ENCODE results near the gene NOS1AP.

Gene NOS1AP

DNA sequence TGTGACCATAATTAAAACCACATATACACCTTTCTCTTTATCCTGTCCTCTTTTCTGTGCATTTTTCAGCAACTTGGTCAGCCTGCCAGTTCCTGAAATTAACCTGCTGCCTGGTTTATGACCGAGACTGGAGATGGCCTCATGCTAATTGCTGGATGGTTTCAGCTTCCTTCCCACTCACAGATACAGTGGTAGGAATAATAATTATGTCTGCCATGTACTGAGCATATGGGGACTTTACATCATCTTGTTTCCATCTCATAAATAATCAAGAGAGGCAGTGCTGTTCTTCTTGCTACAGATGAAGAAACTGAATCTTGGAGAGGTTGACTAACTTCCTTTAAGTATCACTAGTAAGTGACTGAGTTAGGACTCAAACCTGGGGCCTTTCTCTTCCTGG lies 148.2 kb downstream of the NOS1AP start:
- DNase-seq: no peak
- H3K36me3 ChIP-seq: no peaks in the 10 kb centered on the region
- TF ChIP-seq, protein P1, sequence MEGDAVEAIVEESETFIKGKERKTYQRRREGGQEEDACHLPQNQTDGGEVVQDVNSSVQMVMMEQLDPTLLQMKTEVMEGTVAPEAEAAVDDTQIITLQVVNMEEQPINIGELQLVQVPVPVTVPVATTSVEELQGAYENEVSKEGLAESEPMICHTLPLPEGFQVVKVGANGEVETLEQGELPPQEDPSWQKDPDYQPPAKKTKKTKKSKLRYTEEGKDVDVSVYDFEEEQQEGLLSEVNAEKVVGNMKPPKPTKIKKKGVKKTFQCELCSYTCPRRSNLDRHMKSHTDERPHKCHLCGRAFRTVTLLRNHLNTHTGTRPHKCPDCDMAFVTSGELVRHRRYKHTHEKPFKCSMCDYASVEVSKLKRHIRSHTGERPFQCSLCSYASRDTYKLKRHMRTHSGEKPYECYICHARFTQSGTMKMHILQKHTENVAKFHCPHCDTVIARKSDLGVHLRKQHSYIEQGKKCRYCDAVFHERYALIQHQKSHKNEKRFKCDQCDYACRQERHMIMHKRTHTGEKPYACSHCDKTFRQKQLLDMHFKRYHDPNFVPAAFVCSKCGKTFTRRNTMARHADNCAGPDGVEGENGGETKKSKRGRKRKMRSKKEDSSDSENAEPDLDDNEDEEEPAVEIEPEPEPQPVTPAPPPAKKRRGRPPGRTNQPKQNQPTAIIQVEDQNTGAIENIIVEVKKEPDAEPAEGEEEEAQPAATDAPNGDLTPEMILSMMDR (IDR thresholded peaks at IDR 0.05; ENCODE audit: low read depth, low read length): no peak
- H3K4me3 ChIP-seq (ENCODE audit: low read depth, low read length): no peak overlapping the region
- H3K9me3 ChIP-seq (ENCODE audit: severe bottlenecking): no peaks in the 10 kb centered on the region
- no peaks in the 10 kb centered on the region for H3K27me3 ChIP-seq (ENCODE audit: insufficient read depth, low read depth, severe bottlenecking)
- H3K27ac ChIP-seq: no peak overlapping the region

DNA sequence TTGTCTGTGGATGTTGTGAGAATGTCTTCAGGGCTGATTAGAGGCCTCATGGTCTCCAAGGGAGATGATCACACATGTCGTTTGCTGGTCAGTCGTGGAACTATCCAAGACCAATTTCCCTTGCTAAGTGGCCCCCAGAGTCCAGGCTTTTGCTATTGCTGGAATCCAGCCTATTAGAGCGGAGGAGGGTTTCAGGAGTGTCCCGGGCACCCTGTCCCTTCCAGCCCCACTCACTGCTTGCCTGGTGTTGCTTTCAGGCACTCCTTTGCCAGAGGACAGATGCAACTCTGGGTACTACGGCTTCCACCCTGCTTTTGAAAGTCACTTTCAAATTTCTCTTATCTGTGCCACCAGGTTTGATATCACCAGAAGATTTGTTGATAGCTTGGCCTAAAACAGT lies 149.1 kb downstream of the NOS1AP start:
- Histone ChIP-seq H3K4me3 (ENCODE audit: low read depth, low read length) (no peak overlapping the region), H3K9me3 (ENCODE audit: severe bottlenecking) (no peaks in the 10 kb centered on the region), H3K27me3 (ENCODE audit: insufficient read depth, low read depth, severe bottlenecking) (no peaks in the 10 kb centered on the region), H3K27ac (peak overlapping the region; percentile 48), H3K36me3 (no peaks in the 10 kb centered on the region)
- TF ChIP-seq, protein P1 (IDR thresholded peaks at IDR 0.05; ENCODE audit: low read depth, low read length): no peak
- DNase-seq: no peak

DNA sequence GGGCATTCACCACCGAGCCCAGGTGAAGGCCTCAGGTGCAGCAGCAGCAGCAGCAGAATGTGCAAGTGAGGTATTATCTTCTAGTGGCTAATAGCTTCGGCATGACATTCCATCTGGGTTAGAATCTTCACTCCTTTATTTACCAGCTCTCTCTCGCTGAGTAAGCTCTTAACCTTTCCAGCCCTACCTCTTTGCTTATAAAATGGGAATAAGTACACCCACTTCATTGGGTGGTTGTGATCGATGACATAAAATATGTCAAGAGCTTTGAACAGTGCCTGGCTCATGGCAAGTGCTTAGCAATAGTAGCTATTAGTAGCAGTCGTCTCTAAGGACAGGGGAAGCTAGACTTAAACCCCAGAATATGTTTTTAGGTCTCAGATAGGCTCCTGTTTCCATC lies 149.5 kb downstream of the NOS1AP start:
- no peaks in the 10 kb centered on the region for H3K9me3 ChIP-seq (ENCODE audit: severe bottlenecking)
- TF ChIP-seq, protein P1 (IDR thresholded peaks at IDR 0.05; ENCODE audit: low read depth, low read length): no peak
- H3K4me3 ChIP-seq (ENCODE audit: low read depth, low read length): no peak overlapping the region
- no peak for DNase-seq
- peak overlapping the region; percentile 48 for H3K27ac ChIP-seq
- no peaks in the 10 kb centered on the region for H3K27me3 ChIP-seq (ENCODE audit: insufficient read depth, low read depth, severe bottlenecking)
- H3K36me3 ChIP-seq: no peaks in the 10 kb centered on the region

DNA sequence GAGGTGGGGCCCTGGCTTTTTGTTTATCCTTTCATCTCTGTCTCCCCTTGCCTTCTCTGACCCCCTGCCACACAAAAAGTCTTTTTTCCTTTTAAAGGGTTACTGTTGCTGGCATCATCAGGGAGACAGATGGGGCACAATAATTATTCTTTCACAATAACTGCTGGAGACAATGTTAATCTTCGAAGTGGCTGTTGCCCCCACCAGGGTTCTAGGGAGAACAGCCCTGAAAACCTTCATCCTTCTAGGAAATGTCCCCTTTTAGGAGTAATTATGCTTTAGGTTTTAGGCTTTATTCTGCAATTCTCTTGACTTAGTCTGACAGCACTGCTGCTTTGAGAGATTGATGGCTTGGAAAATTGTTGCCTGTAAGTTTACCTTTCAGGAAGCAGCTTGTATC lies 150.0 kb downstream of the NOS1AP start:
- H3K9me3 ChIP-seq (ENCODE audit: severe bottlenecking): no peaks in the 10 kb centered on the region
- peak overlapping the region; percentile 48 for H3K27ac ChIP-seq
- no peaks in the 10 kb centered on the region for H3K27me3 ChIP-seq (ENCODE audit: insufficient read depth, low read depth, severe bottlenecking)
- peak; percentile 62 for DNase-seq
- no peak overlapping the region for H3K4me3 ChIP-seq (ENCODE audit: low read depth, low read length)
- TF ChIP-seq, protein P1 (IDR thresholded peaks at IDR 0.05; ENCODE audit: low read depth, low read length): no peak
- no peaks in the 10 kb centered on the region for H3K36me3 ChIP-seq

DNA sequence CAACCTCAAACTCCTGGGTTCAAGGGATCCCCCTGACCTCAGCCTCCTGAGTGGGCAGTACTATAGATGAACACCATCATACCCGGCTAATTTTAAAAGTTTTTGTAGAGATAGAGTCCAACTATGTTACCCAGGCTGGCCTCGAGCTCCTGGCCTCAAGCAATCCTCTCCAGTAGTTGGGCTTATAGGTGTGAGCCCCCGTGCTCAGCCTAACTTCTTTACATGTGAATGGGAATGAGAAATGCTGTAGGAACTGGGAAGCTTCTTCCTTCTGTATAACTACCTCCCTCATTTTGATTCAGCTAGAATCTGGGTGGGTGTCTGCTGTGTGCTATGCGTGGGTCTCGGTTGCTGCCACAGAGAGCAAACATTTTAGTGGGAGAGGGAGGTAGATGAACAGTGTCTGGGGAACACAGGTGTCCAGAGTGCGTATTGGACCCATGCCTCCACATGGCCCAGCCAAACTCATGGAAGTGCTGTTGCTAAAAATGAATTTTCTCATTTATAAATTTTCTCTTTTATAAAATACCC lies 150.6 kb downstream of the NOS1AP start:
- no peak for DNase-seq
- Histone ChIP-seq H3K27me3 (ENCODE audit: insufficient read depth, low read depth, severe bottlenecking) (no peaks in the 10 kb centered on the region), H3K27ac (peak overlapping the region; percentile 48), H3K4me3 (ENCODE audit: low read depth, low read length) (no peak overlapping the region), H3K9me3 (ENCODE audit: severe bottlenecking) (no peaks in the 10 kb centered on the region), H3K36me3 (no peaks in the 10 kb centered on the region)
- TF ChIP-seq, protein P1 (IDR thresholded peaks at IDR 0.05; ENCODE audit: low read depth, low read length): no peak

DNA sequence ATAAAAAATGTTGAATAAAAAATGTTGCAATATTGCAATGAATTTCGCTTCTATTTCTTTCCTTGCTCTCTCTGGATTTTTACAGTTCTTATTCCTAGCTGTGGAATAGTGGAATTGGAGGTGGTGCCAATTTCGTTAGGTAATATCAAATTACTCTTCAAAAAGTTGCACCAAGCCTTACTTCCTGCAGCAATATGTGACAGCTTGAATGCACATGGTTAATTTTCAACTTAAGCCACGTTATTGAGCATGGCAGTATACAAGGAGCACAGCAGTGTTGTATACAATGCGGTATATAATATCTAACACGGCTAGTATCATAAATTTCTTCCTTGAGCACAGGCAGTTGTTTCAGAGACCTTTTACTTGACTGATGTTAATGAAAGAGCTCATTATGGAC lies 152.5 kb downstream of the NOS1AP start:
- TF ChIP-seq, protein P1 (IDR thresholded peaks at IDR 0.05; ENCODE audit: low read depth, low read length): no peak

More for the DNA sequence above, 152.5 kb downstream of the NOS1AP start:
- Histone ChIP-seq H3K4me3 (ENCODE audit: low read depth, low read length) (no peak overlapping the region), H3K36me3 (no peaks in the 10 kb centered on the region), H3K27me3 (ENCODE audit: insufficient read depth, low read depth, severe bottlenecking) (no peaks in the 10 kb centered on the region), H3K27ac (no peak overlapping the region), H3K9me3 (ENCODE audit: severe bottlenecking) (no peaks in the 10 kb centered on the region)
- no peak for DNase-seq
